Esophagus (tissue), 2 donors: Measurements from ENCODE around the gene IL4. TPM values are rescaled to one million over a fixed set of nuclear protein-coding genes. Genes with fewer than 3 reads are reported as not detected.

Source experiments
- H3K27ac ChIP-seq, 2 donors: one replicate each; pipeline ENCODE4 v1.5.1; 2013; ENCODE audit warnings: low read depth in 2 of 2, mild to moderate bottlenecking in 2 of 2, inconsistent platforms in 1 of 2, low read length in 1 of 2, moderate library complexity in 1 of 2
- H3K27me3 ChIP-seq, 2 donors: one replicate each; pipeline ENCODE4 v1.6.1; 2013; ENCODE audit warnings: low read length in 2 of 2, control low read depth in 1 of 2, mild to moderate bottlenecking in 1 of 2; ENCODE audit not compliant: insufficient read depth in 2 of 2, control insufficient read depth in 1 of 2
- H3K36me3 ChIP-seq, 2 donors: one replicate each; pipeline ENCODE4 v1.6.1; 2013; ENCODE audit warnings: low read length in 1 of 2; ENCODE audit not compliant: control insufficient read depth in 2 of 2, insufficient read depth in 2 of 2
- H3K4me1 ChIP-seq, 2 donors: one replicate each; pipeline ENCODE4 v1.6.1; 2013; ENCODE audit warnings: low read length in 1 of 2; ENCODE audit not compliant: control insufficient read depth in 2 of 2, insufficient read depth in 2 of 2
- H3K4me3 ChIP-seq, 2 donors: one replicate each; pipeline ENCODE4 v1.5.1; 2013; ENCODE audit warnings: low read length in 2 of 2, mild to moderate bottlenecking in 2 of 2, low read depth in 1 of 2, moderate library complexity in 1 of 2
- H3K9me3 ChIP-seq, 2 donors: one replicate each; pipeline ENCODE4 v1.6.1; 2013; ENCODE audit warnings: mild to moderate bottlenecking in 2 of 2, low read depth in 1 of 2, low read length in 1 of 2, moderate library complexity in 1 of 2; ENCODE audit not compliant: control insufficient read depth in 2 of 2, insufficient read depth in 1 of 2
- WGBS, 2 donors: extraction: QIAGEN DNeasy Blood & Tissue Kit; methylation state at CpG; one replicate each; pipeline ENCODE4 v1.1.7; 2013; 5-methylcytosine and 5-hydroxymethylcytosine counted together
- polyA plus RNA-seq, 2 donors: library from polyadenylated mRNA; stranded (reverse); fragments of 200-250 nt; gene quantifications; one replicate each; pipeline ENCODE4 v1.2.3, GENCODE V29; 2013
- donor health status: healthy with polysubstance abuse.
- donor health status: Bipolar disorder and iron deficiency.

Gene IL4
- polyA plus RNA-seq, 2 donors = not detected

GRCh38 chr5:132679717-132680380, 6.1 kb downstream of the IL4 start:
- Histone ChIP-seq H3K27ac (no peak overlapping the region), H3K9me3 (no peaks in the 10 kb centered on the region), H3K27me3 (no peaks in the 10 kb centered on the region), H3K4me3 (no peak overlapping the region), H3K36me3 (no peaks in the 10 kb centered on the region), H3K4me1 (no peaks in the 10 kb centered on the region)
- 96% methylated on average over 15 of the region's 15 CpGs for WGBS, 2 donors

GRCh38 chr5:132680780-132681475, 7.1 kb downstream of the IL4 start:
- H3K27ac ChIP-seq = no peak overlapping the region
- no peaks in the 10 kb centered on the region for H3K36me3 ChIP-seq
- no peaks in the 10 kb centered on the region for H3K4me1 ChIP-seq
- no peaks in the 10 kb centered on the region for H3K27me3 ChIP-seq
- no peak overlapping the region for H3K4me3 ChIP-seq
- WGBS, 2 donors = 87 to 95% methylated on average over 8 of the region's 8 CpGs
- H3K9me3 ChIP-seq = no peaks in the 10 kb centered on the region

GRCh38 chr5:132681476-132681831, 7.7 kb downstream of the IL4 start:
- Histone ChIP-seq H3K27me3 (no peaks in the 10 kb centered on the region), H3K36me3 (no peaks in the 10 kb centered on the region), H3K27ac (no peak overlapping the region), H3K9me3 (no peaks in the 10 kb centered on the region), H3K4me1 (no peaks in the 10 kb centered on the region), H3K4me3 (no peak overlapping the region)
- WGBS, 2 donors = 86 to 91% methylated on average over 2 of the region's 2 CpGs

- Histone ChIP-seq H3K9me3 (no peaks in the 10 kb centered on the region), H3K27me3 (no peaks in the 10 kb centered on the region), H3K4me3 (no peak overlapping the region), H3K36me3 (no peaks in the 10 kb centered on the region), H3K4me1 (no peaks in the 10 kb centered on the region), H3K27ac (no peak overlapping the region)
- 92% methylated on average over 4 of the region's 4 CpGs for WGBS, 2 donors
These were observed 8.2 kb downstream of the IL4 start for GRCh38 chr5:132681983-132682382.

- Histone ChIP-seq H3K4me1 (no peaks in the 10 kb centered on the region), H3K27ac (no peak overlapping the region), H3K4me3 (no peak overlapping the region), H3K36me3 (no peaks in the 10 kb centered on the region), H3K9me3 (no peaks in the 10 kb centered on the region), H3K27me3 (no peaks in the 10 kb centered on the region)
- WGBS, 2 donors = 85 to 87% methylated on average over 6 of the region's 6 CpGs
These were observed 10.7 kb downstream of the IL4 start for GRCh38 chr5:132684491-132684890.

- no peaks in the 10 kb centered on the region for H3K27me3 ChIP-seq
- H3K27ac ChIP-seq = no peak overlapping the region
- no peak overlapping the region for H3K4me3 ChIP-seq
- WGBS, 2 donors = 90 to 91% methylated on average over 12 of the region's 12 CpGs
- no peaks in the 10 kb centered on the region for H3K9me3 ChIP-seq
- no peaks in the 10 kb centered on the region for H3K4me1 ChIP-seq
- H3K36me3 ChIP-seq = no peaks in the 10 kb centered on the region
These were observed 11.3 kb downstream of the IL4 start for GRCh38 chr5:132684922-132685720.

GRCh38 chr5:132686193-132686592, 12.4 kb downstream of the IL4 start:
- H3K36me3 ChIP-seq = no peaks in the 10 kb centered on the region
- 94 to 98% methylated on average over 3 of the region's 3 CpGs for WGBS, 2 donors

GRCh38 chr5:132687995-132688394, 14.2 kb downstream of the IL4 start:
- Histone ChIP-seq H3K36me3 (no peaks in the 10 kb centered on the region), H3K4me3 (no peak overlapping the region), H3K9me3 (no peaks in the 10 kb centered on the region), H3K27ac (no peak overlapping the region), H3K4me1 (no peaks in the 10 kb centered on the region), H3K27me3 (no peaks in the 10 kb centered on the region)
- 82 to 89% methylated on average over 5 of the region's 5 CpGs for WGBS, 2 donors

More at GRCh38 chr5:132686193-132686592, 12.4 kb downstream of the IL4 start:
- no peak overlapping the region for H3K27ac ChIP-seq
- H3K4me1 ChIP-seq = no peaks in the 10 kb centered on the region
- H3K27me3 ChIP-seq = no peaks in the 10 kb centered on the region
- no peaks in the 10 kb centered on the region for H3K9me3 ChIP-seq
- no peak overlapping the region for H3K4me3 ChIP-seq

- H3K4me3 ChIP-seq = no peak overlapping the region
- H3K9me3 ChIP-seq = no peaks in the 10 kb centered on the region
- no peaks in the 10 kb centered on the region for H3K36me3 ChIP-seq
- H3K27me3 ChIP-seq = no peaks in the 10 kb centered on the region
- no peak overlapping the region for H3K27ac ChIP-seq
- WGBS, 2 donors = 62 to 68% methylated on average over 7 of the region's 7 CpGs
- H3K4me1 ChIP-seq = no peaks in the 10 kb centered on the region
These were observed 14.9 kb downstream of the IL4 start for GRCh38 chr5:132688536-132689339.
